ENCODE results near the gene SLC66A2.
"Not testable (repeated sequence)": the region's sequence is repeated elsewhere in the genome, so short reads cannot be mapped to it uniquely, and the experiment has no call there.

The SLC66A2 gene

DNA sequence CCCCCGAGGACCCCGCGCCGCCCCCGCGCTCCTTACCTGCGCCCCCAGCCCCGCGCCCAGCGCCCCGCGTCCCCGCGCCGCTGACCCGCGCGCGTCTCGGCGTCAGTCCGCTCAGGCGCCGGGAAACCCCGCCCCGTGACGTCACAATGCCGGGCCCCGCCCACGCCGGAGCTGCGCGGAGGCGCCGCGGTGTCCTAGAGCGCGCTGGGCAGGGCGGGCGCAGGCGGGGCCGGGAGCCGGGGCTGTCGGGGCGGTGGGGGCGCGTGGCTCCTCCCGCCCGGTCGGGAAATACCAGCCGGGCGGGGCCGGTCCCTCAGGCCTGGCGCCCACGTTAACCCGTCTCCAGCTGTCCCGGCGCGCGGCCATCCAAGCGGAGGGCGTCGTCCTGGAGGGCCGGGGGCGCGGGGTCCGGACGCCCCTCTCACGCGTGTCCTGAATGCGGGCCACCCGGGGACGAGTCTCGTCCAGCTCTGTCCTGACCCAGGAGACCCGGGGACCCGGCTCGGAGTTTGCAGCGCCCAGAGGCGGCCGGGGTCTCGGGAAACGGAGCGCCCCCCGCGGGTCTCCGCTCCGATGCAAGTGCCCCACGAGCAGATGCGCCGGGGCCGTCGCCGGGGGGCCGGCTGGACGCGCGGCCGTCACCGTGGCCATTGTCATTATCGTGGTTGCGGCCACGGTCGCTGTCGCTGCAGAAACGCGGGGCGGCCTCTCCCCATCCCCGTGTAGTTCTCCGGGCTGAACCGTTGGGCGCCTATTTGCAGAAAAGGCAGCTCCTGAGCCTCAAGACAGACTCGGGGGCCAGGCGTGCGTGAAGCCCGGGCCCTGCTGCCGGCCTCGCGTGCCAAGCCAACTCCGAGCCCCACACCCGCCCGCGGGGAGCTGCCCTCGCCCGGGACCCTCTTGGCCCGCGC lies at the start of gene SLC66A2:
TSS of gene SLC66A2 (minus strand) at position 109 of the 911 bp plus-strand sequence. CDS start 727 bp downstream, outside the sequence.
- DNase-seq: peak; percentile 98

DNA sequence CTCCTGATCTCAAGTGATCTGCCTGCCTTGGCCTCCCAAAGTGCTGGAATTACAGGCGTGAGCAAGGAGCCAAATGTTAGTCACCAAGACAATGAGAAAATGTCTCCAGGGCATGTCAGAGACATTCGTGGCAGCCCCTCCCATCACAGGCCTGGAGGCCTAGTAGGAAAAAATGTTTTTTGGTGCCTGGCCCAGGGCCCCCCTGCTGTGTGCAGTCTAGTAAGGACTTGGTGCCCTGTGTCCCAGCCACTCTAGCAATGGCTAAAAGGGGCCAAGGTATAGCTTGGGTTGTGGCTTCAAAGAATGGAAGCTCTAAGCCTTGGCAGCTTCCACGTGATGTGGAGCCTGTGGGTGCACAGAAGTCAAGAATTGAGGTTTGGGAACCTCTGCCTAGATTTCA lies 49.4 kb upstream of the SLC66A2 start:
- DNase-seq: no peak

DNA sequence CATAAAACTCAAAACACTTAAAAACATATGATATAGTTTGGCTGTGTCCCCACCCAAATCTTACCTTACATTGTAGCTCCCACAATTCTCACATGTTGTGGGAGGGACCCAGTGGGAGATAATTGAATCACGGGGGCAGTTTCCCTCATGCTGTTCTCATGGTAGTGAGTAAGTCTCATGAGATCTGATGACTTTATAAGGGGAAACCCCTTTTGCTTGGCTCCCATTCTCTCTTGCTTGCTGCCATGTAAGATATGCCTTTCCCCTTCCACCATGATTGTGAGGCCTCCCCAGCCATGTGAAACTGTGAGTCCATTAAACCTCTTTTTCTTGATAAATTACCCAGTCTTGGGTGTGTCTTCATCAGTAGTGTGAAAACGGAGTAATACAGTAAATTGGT lies 48.2 kb upstream of the SLC66A2 start:
- not testable (repeated sequence) for DNase-seq

DNA sequence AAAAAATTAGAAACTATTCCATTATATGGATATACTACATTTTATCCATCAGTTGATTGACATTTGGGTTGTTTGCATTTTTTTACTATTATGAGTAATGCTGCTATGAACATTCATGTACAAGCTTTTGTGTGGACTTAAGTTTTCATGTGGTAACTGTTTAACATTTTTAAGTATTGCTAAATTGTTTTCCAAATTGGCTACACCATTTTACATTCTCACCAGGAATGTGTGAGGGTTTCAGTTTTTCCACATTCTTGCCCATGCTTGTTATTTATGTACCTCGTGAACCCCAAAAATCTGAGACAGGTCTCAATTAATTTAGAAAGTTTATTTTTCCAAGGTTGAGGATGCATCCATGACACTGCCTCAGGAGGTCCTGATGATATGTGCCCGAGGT lies 40.0 kb upstream of the SLC66A2 start:
- no peak for DNase-seq

DNA sequence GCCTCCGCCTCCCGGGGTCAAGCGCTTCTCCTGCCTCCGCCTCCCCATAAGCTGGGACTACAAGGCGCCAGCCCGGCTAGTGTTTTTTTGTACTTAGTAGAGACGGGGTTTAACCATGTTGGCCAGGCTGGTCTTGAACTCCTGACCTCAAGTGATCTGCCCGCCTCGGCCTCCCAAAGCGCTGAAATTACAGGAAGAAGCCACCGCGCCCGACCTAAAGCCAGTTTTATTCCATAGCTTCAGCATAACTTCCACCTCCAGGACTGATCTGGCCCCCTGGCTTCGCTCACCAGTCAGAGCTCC lies 37.7 kb upstream of the SLC66A2 start:
- DNase-seq: no peak

DNA sequence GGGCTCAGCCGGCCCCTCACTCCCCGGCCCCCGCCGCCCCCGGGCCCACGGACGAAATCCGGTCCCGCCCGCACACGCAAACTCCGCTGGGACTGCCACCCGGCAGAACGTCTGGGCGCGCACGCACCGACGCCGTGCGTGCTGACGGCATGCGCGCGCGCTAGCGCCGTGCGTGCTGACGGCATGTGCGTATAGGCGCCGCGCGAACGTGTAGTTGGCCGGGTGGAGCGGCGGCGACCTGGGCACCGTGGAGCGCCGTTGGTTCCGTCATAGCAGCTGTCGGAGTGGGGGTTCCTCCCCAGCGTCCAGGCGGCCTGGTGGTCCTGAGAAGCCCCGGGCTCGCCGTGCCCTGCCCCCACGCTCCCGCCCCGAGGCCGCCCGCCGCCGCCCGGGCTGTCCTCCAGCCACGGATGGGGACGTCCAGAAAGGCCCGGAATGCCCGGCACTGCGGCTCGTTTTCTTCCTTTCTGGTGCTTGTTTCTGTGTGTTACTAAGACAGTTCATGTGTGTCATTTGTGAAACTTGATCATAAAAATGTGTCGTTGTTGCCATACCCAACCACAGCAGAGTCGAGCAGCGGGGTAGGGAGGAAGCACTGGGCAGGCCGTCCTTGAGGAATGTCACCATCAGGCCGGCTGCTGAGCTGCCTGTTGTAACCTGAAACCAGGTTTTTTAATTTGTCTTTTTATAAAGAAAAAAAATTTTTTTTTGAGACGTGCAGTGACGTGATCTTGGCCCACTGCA lies 37.2 kb upstream of the SLC66A2 start, which contains the start of gene TXNL4A:
TSS of gene TXNL4A (minus strand) at position 113 of the 744 bp plus-strand sequence. CDS start 171 bp downstream, outside the sequence.
- peak; percentile 86 for DNase-seq

DNA sequence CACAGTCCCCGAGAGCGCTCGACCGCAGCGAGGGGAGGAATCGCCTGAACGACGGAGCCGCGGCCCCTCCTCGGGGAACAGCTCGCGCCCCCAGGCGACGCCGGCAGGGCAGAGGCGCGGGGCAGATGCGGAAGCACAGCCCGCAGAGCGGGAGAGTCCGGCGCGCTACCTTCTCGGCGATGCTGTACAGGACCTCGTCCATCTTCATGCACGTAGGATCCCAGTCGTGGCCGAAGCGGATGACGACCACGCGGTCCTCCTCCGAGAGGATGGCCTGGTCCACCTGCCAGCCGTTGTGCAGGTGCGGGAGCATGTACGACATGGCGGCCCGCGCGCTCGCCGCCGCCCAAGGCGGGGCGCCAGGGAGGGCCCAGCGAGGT lies 36.6 kb upstream of the SLC66A2 start:
- peak; percentile 64 for DNase-seq

DNA sequence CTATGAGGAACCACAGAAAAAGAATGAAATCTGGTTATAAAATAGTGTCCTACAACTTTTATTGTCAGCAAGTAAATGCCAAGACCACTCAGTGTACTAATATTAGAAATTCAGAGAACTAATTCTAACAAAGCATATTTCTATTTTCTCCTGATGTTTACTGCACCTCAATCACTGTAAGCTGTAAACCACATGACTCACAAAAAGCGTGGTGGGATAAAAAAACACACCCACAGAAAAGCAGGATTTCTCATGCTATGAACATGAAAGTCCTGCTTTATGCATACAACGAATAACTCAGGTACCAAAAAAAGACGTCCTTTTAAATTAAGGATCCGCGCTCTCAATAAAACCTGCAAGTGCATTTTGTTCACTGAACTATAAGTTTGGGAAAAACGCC lies 36.1 kb upstream of the SLC66A2 start:
- DNase-seq: no peak

DNA sequence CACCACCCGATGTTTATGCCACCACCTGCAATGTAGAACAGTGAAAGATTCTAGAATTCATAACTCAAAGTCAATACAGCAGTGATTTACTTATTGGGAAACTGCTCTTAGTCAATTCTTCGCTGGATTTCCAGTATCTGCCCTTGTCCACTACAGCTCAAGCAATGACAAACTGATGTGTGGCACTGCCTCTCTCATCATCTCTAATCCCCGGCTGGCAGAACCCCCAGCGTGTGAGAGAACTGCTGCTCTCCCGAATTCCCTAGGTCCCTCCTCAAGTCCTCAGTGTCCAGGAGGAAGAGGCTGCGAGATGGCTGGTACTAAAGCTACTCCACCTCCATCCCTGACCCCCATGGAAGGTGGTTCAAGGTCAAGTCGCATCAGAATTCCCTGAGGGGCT lies 35.3 kb upstream of the SLC66A2 start:
- DNase-seq: no peak

DNA sequence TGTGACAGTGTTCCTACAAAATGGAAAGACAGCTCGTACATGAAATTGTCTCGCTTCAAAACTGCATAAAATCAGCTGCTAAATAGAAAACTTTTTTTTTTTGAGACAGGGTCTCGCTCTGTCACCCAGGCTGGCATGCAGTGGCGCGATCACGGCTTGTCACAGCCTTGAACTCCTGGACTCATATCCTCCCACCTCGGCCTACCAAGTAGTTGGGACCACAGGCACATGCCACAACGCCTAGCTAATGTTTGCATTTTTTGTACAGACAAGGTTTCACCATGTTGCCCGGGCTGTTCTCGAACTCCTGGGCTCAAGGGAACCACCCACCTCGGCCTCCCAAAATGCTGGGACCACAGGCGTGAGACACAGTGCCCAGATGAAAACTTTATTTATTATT lies 33.7 kb upstream of the SLC66A2 start:
- DNase-seq: no peak

DNA sequence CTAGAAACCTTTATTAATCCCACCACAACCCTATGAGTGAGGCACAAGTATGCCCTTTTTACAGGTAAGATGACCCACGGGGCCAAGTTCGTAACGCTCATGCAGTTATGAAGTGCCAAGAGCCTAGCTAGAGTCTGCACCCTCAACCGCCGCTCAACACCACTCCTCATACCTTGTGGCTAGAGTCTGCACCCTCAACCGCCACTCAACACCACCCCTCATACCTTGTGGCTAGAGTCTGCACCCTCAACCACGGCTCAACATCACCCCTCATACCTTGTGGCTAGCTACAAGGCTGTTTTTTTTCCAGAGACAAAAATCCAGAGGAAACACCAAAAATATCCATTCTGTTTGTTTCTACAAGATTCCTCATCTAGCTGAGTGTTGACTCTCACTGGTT lies 32.3 kb upstream of the SLC66A2 start:
- DNase-seq: no peak

DNA sequence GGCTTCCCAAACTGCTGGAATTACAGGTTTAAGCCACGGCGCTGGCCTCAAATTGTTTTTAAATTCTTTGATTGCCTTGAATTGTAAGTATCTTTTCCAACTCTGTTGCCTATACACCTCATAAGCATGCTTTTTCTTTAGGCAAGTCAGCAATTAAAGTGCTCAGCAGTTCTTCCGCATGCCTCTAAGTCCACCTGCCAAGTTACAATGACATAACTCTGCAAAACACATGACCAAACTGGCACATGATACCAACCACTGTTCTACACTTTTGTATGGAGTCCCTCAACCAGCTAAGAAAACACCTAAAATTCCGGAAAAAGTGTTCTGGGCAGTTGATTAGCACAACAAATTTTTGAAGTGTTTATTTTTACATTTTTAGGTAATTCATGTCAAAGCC lies 31.8 kb upstream of the SLC66A2 start:
- DNase-seq: no peak

DNA sequence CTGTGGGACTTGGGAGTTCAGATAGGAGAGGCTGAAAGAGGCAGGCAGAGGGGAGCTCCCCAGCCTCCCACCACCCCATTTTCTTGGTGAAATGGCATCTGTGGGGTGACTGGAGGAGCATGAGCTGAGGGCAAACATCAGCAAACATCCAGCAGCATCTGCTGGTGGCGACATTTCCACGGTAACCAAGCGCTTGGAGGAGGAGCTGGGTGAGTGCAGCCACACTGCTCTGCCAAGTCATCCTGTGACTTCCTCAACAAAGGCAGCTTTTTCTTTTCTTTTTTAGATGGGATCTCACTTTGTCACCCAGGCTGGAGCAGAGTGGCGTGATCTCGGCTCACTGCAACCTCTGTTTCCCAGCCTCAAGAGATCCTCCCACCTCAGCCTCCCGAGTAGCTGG lies 31.3 kb upstream of the SLC66A2 start:
- no peak for DNase-seq

DNA sequence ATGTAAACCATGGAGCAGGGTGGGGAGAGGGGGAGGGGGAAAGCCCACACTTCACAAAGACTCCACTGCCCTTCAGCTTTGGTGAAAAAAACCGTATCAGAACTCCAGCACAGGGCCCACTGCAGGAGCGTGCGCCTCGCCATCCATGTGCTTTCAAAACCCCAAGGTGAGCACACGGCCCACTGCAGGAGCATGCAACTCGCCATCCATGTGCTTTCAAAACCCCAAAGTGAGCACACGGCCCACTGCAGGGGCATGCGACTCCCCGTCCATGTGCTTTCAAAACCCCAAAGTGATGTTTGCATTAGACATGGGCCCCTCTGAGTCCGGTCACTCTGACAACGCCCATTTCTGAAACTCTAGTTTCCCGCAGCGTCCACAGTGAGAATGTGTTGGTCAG lies 29.1 kb upstream of the SLC66A2 start:
- DNase-seq: no peak

DNA sequence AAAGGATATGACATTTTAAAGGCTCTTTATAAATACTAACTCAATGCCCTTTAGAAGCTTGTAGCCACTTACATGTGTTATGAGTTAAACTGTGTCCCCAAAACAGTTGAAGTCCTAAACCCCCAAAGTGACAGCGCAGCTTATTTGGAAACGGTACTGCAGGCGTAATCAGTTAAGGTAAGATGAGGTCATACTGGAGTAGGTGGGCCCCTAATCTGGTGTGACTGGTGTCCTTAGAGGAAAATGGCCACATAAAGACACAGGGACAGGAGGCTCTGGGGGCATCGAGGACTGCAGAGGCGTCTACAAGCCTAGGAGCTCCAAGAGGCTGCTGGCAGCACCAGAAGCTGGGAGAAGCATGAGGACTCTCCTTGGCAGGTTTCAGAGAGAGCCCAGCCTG lies 28.4 kb upstream of the SLC66A2 start:
- no peak for DNase-seq

DNA sequence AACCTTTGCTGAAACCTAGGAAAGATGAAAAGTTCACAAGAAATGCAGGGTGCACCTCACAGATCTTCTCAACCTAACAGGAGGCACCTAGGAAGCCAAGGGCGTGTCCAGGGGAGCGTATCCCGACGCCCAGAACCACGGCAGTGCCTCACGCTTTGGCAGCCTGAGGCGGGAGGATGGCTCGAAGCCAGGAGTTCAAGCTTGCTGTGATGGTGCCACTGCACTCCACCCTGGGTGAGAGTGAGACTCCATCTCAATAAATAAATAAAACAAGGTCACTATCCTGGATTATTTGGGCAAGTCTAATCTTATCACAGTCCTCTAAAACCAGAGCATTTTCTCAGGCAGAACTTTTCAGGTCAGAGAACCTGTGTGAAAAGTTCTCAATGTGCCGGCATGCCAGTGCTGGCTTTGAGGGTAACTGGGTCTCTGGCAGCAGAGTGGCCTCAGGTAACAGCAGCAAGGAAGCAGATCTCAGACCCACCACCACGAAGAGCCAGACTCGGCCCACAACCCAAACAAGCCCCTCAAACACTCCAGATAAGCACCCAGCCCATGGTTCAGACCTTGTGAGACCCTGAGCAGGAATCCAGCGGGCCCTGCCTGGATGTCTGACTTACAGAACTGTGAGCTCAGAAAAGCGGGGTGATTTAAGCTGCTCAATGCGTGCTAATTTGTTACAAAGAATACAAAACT lies 24.7 kb upstream of the SLC66A2 start:
- DNase-seq: no peak

DNA sequence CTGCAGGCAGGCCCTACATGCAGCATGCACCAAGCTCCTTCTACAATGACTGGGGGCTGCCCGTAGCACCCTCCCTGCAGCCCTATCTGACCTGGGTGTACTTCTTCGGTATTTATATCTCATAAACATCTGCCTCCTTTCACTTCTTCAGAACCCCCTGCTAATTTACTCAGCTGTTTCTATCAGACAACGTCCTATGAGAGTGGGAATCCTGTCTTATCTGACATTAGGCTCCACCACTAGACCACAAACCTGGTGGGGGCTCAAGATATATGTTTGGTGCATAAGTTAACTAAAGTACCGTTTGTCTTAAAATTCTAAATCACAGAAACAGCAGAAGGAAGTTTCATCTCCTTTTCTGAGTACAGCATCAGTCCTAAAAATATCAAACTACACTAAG lies 23.6 kb upstream of the SLC66A2 start:
- DNase-seq: no peak

DNA sequence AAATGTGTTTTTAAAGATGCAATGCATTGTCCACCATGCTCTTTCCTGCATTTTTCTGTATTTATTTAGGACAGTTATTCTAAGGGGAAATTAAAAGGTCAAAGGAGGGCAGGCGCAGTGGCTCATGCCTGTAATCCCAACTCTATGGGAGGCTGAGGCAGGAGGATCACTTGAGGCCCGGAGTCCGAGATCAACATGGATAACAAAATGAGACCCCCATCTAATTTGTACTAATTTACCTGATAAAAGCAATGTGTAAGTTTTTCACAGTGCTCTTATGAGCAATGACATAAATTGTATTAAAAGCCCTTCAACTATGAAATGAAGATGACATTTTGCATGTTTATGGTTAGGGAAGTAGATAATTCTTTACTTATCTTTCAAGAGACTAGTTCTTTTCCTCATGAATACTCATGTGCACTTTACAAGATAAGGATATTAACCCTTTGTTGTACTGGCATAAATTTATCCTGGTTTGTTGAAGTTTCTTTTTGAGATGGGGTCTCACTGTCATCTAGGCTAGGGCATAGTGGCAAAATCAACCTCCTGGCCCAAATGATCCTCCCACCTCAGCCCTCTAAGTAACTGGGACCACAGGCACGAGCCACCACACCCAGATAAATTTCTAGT lies 22.7 kb upstream of the SLC66A2 start:
- DNase-seq: no peak

DNA sequence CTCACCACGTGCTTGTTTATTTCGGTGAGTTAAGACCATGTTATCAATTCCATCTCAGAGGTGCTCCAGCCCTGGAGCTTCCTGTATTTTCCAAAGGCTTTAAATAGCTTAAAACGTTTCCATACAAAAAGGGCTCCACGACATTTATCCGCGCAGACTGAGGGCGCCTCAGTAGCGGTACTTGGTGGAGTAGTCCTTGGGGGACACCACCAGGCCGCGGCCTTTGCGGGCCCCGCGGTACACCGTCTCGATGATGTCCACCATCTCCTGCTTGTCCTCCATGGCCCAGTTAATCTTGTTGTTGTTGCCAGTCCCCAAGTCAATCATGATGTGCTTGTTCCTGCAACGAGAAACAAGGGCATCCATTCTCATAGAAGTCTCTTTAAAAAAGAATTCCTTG lies 22.1 kb upstream of the SLC66A2 start:
- no peak for DNase-seq

DNA sequence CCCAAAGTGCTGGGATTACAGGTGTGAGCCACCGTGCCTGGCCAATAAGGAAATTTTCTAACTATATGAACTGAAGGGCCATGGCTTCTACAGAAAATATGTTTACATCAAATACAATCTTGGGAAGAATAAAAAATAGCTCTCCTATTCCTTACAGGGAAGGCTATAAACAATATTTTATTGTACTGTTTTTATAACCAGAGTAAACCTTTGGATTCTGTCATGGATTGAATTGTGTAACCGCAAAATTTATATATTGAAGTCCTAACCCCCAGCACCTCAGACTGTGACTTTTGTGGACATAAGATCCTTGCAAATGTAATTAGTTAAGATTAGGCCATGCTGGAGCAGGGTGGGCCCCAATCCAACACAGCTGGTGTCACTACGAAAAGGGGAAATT lies 21.3 kb upstream of the SLC66A2 start:
- no peak for DNase-seq

DNA sequence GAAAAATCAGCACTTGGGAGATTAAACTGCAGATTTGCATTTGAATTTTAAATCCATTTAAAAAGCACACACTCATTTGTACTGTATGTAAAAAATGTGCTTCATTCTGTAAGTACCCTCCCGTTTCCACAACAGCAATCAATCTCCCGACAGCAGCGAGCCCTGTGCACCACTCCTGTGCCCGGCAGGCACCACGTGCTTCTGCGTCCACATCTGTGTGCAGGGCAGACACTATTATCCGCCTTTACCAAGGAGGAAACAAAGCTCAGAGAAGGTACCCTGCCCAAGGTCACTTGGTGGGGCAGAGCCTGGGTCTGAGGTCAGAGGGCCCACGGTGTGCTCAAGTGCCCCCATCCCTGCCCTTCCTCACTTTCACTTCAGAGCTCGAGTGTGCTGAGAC lies 20.5 kb upstream of the SLC66A2 start:
- no peak for DNase-seq

DNA sequence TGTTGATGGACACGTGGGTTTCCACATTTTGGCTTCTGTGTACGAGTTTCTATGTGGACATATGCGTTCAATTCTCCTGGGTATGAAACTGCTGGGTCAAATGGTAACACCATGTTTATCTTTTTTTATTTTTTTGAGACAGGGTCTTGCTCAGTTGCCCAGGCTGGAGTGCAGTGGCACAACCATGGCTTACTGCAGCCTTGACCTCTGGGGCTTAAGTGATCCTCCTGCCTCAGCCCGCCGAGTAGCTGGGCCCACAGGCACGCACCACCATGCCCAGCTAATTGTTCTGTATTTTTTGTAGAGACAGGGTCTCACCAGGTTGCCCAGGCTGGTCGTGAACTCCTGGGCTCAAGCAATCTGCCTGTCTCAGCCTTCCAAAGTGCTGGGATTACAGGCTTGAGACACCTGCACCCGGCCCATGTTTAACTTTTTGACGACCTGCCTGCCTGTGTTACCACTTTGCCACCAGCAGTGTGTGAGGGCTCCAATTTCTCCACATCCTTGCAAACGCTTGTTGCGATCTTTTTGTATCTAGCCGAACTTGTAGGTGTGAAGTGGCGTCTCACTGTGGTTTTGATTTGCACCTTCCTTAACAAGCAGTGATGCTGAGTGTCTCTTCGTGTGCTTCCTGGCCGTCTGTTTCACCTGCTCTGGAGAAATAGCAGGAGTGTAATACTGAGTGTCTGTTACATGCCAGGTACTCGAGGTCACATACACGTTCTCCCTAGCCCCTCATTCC lies 19.9 kb upstream of the SLC66A2 start:
- DNase-seq: no peak
